ENCODE measurements around the gene HNRNPK. TPM values are rescaled to one million over a fixed set of nuclear protein-coding genes. Genes with fewer than 3 reads are reported as not detected.

The HNRNPK gene
- total and polyA plus RNA-seq, 2 of the 13 experiments (the other 11 are each of a cell fraction or from before 2014, with no cell fraction given) = 321 to 712 TPM

DNA sequence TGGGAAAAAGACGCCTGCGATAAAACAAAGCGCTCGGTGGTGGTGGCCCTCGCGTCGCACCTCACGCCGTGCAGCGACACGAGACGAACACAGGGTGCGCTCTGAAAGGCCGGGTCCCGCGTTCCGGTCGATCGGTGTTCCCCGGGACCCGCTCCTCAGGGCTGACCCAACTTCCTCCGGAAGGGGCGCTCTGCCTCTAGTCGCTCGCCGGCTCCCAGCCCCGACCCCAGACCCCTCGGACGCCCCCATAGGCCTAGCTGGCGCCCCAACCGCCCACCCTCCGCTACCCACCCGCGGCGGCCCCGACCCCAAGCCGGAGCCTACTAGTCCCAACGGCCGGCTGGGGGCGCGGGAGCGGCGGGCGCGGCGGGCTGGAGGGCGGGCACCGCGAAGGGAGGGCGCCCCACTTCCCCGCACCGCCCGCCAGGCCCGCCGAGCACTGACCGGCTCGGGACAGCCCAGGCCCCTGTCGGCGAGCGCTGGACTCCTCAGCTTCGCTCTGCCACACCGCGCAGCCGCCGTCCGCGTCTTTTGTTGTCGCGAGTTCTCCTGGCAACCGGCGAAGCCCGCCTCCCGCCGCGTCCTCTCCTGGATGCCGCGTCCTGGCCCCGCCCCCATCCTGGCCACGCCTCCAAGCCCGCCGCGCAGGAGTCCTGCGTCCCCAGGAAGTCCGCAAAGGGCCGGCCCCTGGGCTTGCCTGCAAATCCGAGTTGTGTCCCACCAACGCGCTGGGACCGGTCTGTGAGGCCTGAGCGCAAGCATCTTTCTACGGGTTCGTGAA is 58.9 kb downstream of the HNRNPK start, which contains the start of gene KIF27 (continued):
- TF ChIP-seq KLF15 (CRISPR knock-in tag; IDR thresholded peaks at IDR 0.05; ENCODE audit: borderline replicate concordance) = 0 out of 2 replicates have a peak, but pooled peaks have one; percentile 41
- TF ChIP-seq RERE (CRISPR knock-in tag; IDR thresholded peaks at IDR 0.05; ENCODE audit: low read depth) = no peak
- no peak for TF ChIP-seq USF2 (IDR thresholded peaks at IDR 0.05; ENCODE audit: low read depth, low read length)
- TF ChIP-seq USF2 (CRISPR knock-in tag; IDR thresholded peaks at IDR 0.05; ENCODE audit: borderline replicate concordance) = no peak

Measured in HepG2 (cell line).